ENCODE measurements around the gene AGAP1. TPM values are rescaled to one million over a fixed set of nuclear protein-coding genes. Genes with fewer than 3 reads are reported as not detected.

The AGAP1 gene
- polyA plus RNA-seq, 4 donors: 9.8 to 19.2 (median 15.5) TPM

- no peak overlapping the region for H3K27ac ChIP-seq (ENCODE audit: low read depth in 1 of 3, low read length in 2 of 3)
- H3K4me3 ChIP-seq (ENCODE audit: low read depth in 1 of 3, low read length in 3 of 3): no peak overlapping the region
- DNase-seq (no peak), FAIRE-seq (no peak)
- peaks cover 4 to 16% (median 6%) of the 10 kb centered on the region in 3 donors for H3K4me1 ChIP-seq (ENCODE audit: control insufficient read depth in 3 of 3, insufficient read depth in 2 of 3, low read depth in 1 of 3, low read length in 2 of 3)
- no peaks in the 10 kb centered on the region for H3K36me3 ChIP-seq (ENCODE audit: control insufficient read depth in 3 of 3, insufficient read depth in 2 of 3, low read depth in 1 of 3, low read length in 3 of 3)
- 94 to 96% (median 96%) methylated on average over 10 of the region's 10 CpGs for WGBS, 3 donors
- no peaks in the 10 kb centered on the region for H3K27me3 ChIP-seq (ENCODE audit: control insufficient read depth in 3 of 3, insufficient read depth in 3 of 3, low read length in 3 of 3)
- peaks cover 0 to 5% of the 10 kb centered on the region in 2 donors for H3K9me3 ChIP-seq (ENCODE audit: control insufficient read depth in 2 of 2, insufficient read depth in 1 of 2, low read depth in 1 of 2, low read length in 1 of 2)
These were observed 184.9 kb downstream of the AGAP1 start for GRCh38 chr2:235678712-235679111.

- no peak overlapping the region for H3K27ac ChIP-seq (ENCODE audit: low read depth in 1 of 3, low read length in 2 of 3)
- peaks cover 0 to 5% of the 10 kb centered on the region in 2 donors for H3K9me3 ChIP-seq (ENCODE audit: control insufficient read depth in 2 of 2, insufficient read depth in 1 of 2, low read depth in 1 of 2, low read length in 1 of 2)
- FAIRE-seq (no peak), DNase-seq (no peak)
- no peak overlapping the region for H3K4me3 ChIP-seq (ENCODE audit: low read depth in 1 of 3, low read length in 3 of 3)
- WGBS, 3 donors: 72 to 82% (median 78%) methylated on average over 5 of the region's 5 CpGs
- no peaks in the 10 kb centered on the region for H3K36me3 ChIP-seq (ENCODE audit: control insufficient read depth in 3 of 3, insufficient read depth in 2 of 3, low read depth in 1 of 3, low read length in 3 of 3)
- no peaks in the 10 kb centered on the region for H3K27me3 ChIP-seq (ENCODE audit: control insufficient read depth in 3 of 3, insufficient read depth in 3 of 3, low read length in 3 of 3)
- H3K4me1 ChIP-seq (ENCODE audit: control insufficient read depth in 3 of 3, insufficient read depth in 2 of 3, low read depth in 1 of 3, low read length in 2 of 3): peaks cover 4 to 13% (median 6%) of the 10 kb centered on the region in 3 donors
These were observed 185.6 kb downstream of the AGAP1 start for GRCh38 chr2:235679471-235679870.

- Histone ChIP-seq H3K27me3 (ENCODE audit: control insufficient read depth in 3 of 3, insufficient read depth in 3 of 3, low read length in 3 of 3) (no peaks in the 10 kb centered on the region), H3K27ac (ENCODE audit: low read depth in 1 of 3, low read length in 2 of 3) (no peak overlapping the region), H3K36me3 (ENCODE audit: control insufficient read depth in 3 of 3, insufficient read depth in 2 of 3, low read depth in 1 of 3, low read length in 3 of 3) (peaks cover 0 to 6% (median 0%) of the 10 kb centered on the region in 3 donors), H3K4me1 (ENCODE audit: control insufficient read depth in 3 of 3, insufficient read depth in 2 of 3, low read depth in 1 of 3, low read length in 2 of 3) (peaks cover 0 to 29% (median 13%) of the 10 kb centered on the region in 3 donors), H3K9me3 (ENCODE audit: control insufficient read depth in 2 of 2, insufficient read depth in 1 of 2, low read depth in 1 of 2, low read length in 1 of 2) (no peaks in the 10 kb centered on the region), H3K4me3 (ENCODE audit: low read depth in 1 of 3, low read length in 3 of 3) (no peak overlapping the region)
- DNase-seq (no peak), FAIRE-seq (no peak)
- WGBS, 3 donors: 73 to 86% (median 73%) methylated on average over 10 of the region's 10 CpGs
These were observed 191.3 kb downstream of the AGAP1 start for GRCh38 chr2:235685024-235685721.

- DNase-seq: no peak
- 85 to 92% (median 87%) methylated on average over 26 of the region's 26 CpGs for WGBS, 3 donors
- Histone ChIP-seq H3K4me1 (ENCODE audit: control insufficient read depth in 3 of 3, insufficient read depth in 2 of 3, low read depth in 1 of 3, low read length in 2 of 3) (peaks cover 0 to 54% (median 13%) of the 10 kb centered on the region in 3 donors), H3K27ac (ENCODE audit: low read depth in 1 of 3, low read length in 2 of 3) (peak overlapping the region in 2 of 3 donors; percentile 71 to 73), H3K27me3 (ENCODE audit: control insufficient read depth in 3 of 3, insufficient read depth in 3 of 3, low read length in 3 of 3) (no peaks in the 10 kb centered on the region), H3K4me3 (ENCODE audit: low read depth in 1 of 3, low read length in 3 of 3) (no peak overlapping the region), H3K9me3 (ENCODE audit: control insufficient read depth in 2 of 2, insufficient read depth in 1 of 2, low read depth in 1 of 2, low read length in 1 of 2) (no peaks in the 10 kb centered on the region), H3K36me3 (ENCODE audit: control insufficient read depth in 3 of 3, insufficient read depth in 2 of 3, low read depth in 1 of 3, low read length in 3 of 3) (peaks cover 0 to 8% (median 0%) of the 10 kb centered on the region in 3 donors)
- no peak for FAIRE-seq
These were observed 194.9 kb downstream of the AGAP1 start for GRCh38 chr2:235688511-235689426.

GRCh38 chr2:235689427-235689853, 195.6 kb downstream of the AGAP1 start:
- Histone ChIP-seq H3K4me3 (ENCODE audit: low read depth in 1 of 3, low read length in 3 of 3) (no peak overlapping the region), H3K27me3 (ENCODE audit: control insufficient read depth in 3 of 3, insufficient read depth in 3 of 3, low read length in 3 of 3) (no peaks in the 10 kb centered on the region), H3K4me1 (ENCODE audit: control insufficient read depth in 3 of 3, insufficient read depth in 2 of 3, low read depth in 1 of 3, low read length in 2 of 3) (peaks cover 0 to 54% (median 13%) of the 10 kb centered on the region in 3 donors), H3K27ac (ENCODE audit: low read depth in 1 of 3, low read length in 2 of 3) (peak overlapping the region in 2 of 3 donors; percentile 71 to 73), H3K9me3 (ENCODE audit: control insufficient read depth in 2 of 2, insufficient read depth in 1 of 2, low read depth in 1 of 2, low read length in 1 of 2) (no peaks in the 10 kb centered on the region), H3K36me3 (ENCODE audit: control insufficient read depth in 3 of 3, insufficient read depth in 2 of 3, low read depth in 1 of 3, low read length in 3 of 3) (peaks cover 0 to 8% (median 0%) of the 10 kb centered on the region in 3 donors)
- WGBS, 3 donors: 33 to 55% (median 42%) methylated on average over 4 of the region's 4 CpGs
- FAIRE-seq (no peak), DNase-seq (peak; percentile 39 to 67)

GRCh38 chr2:235690082-235690808, 196.4 kb downstream of the AGAP1 start:
- Histone ChIP-seq H3K4me1 (ENCODE audit: control insufficient read depth in 3 of 3, insufficient read depth in 2 of 3, low read depth in 1 of 3, low read length in 2 of 3) (peaks cover 0 to 54% (median 13%) of the 10 kb centered on the region in 3 donors), H3K27me3 (ENCODE audit: control insufficient read depth in 3 of 3, insufficient read depth in 3 of 3, low read length in 3 of 3) (no peaks in the 10 kb centered on the region), H3K36me3 (ENCODE audit: control insufficient read depth in 3 of 3, insufficient read depth in 2 of 3, low read depth in 1 of 3, low read length in 3 of 3) (peaks cover 0 to 5% (median 0%) of the 10 kb centered on the region in 3 donors), H3K4me3 (ENCODE audit: low read depth in 1 of 3, low read length in 3 of 3) (no peak overlapping the region), H3K27ac (ENCODE audit: low read depth in 1 of 3, low read length in 2 of 3) (peak overlapping the region; percentile 46 to 73 (median 71)), H3K9me3 (ENCODE audit: control insufficient read depth in 2 of 2, insufficient read depth in 1 of 2, low read depth in 1 of 2, low read length in 1 of 2) (no peaks in the 10 kb centered on the region)
- FAIRE-seq (no peak), DNase-seq (peak; percentile 91 to 93)
- WGBS, 3 donors: 21 to 63% (median 32%) methylated on average over 9 of the region's 9 CpGs

- Histone ChIP-seq H3K4me1 (ENCODE audit: control insufficient read depth in 3 of 3, insufficient read depth in 2 of 3, low read depth in 1 of 3, low read length in 2 of 3) (peaks cover 0 to 54% (median 13%) of the 10 kb centered on the region in 3 donors), H3K9me3 (ENCODE audit: control insufficient read depth in 2 of 2, insufficient read depth in 1 of 2, low read depth in 1 of 2, low read length in 1 of 2) (no peaks in the 10 kb centered on the region), H3K4me3 (ENCODE audit: low read depth in 1 of 3, low read length in 3 of 3) (no peak overlapping the region), H3K36me3 (ENCODE audit: control insufficient read depth in 3 of 3, insufficient read depth in 2 of 3, low read depth in 1 of 3, low read length in 3 of 3) (peaks cover 0 to 2% (median 0%) of the 10 kb centered on the region in 3 donors), H3K27ac (ENCODE audit: low read depth in 1 of 3, low read length in 2 of 3) (peak overlapping the region in 2 of 3 donors; percentile 27 to 73), H3K27me3 (ENCODE audit: control insufficient read depth in 3 of 3, insufficient read depth in 3 of 3, low read length in 3 of 3) (no peaks in the 10 kb centered on the region)
- DNase-seq (no peak), FAIRE-seq (no peak)
- WGBS, 3 donors: 58 to 78% (median 59%) methylated on average over 14 of the region's 14 CpGs
These were observed 197.1 kb downstream of the AGAP1 start for GRCh38 chr2:235690809-235691450.
